ENCODE measurements around the gene KCNK1.

Gene KCNK1

GRCh38 chr1:233631810-233632405 lies 18.0 kb downstream of the KCNK1 start:
- Histone ChIP-seq H3K9me3 (ENCODE audit: insufficient read depth, low read length, severe bottlenecking) (no peaks in the 10 kb centered on the region), H3K36me3 (ENCODE audit: insufficient read depth, low read length) (no peaks in the 10 kb centered on the region), H4K20me1 (ENCODE audit: insufficient read depth, low read length) (no peaks in the 10 kb centered on the region), H3K4me1 (ENCODE audit: insufficient read depth, low read length) (no peaks in the 10 kb centered on the region), H3K27ac (ENCODE audit: low read length) (no peak overlapping the region), H3K79me2 (ENCODE audit: insufficient read depth, low read length) (no peaks in the 10 kb centered on the region), H3K4me3 (ENCODE audit: low read depth in 1 of 2, low read length in 2 of 2) (no peak overlapping the region), H3K27me3 (ENCODE audit: insufficient read depth, low read length, poor library complexity) (peaks cover 26% of the 10 kb centered on the region), H3K4me2 (ENCODE audit: insufficient read depth, low read length) (no peak overlapping the region), H2AFZ (ENCODE audit: low read depth, low read length) (no peak overlapping the region), H3K9ac (ENCODE audit: low read depth, low read length) (no peak overlapping the region)
- no peak for ATAC-seq (ENCODE audit: insufficient read depth, low read depth)
- no peak for DNase-seq
- TF ChIP-seq EZH2 (IDR thresholded peaks at IDR 0.05; ENCODE audit: borderline replicate concordance, low read depth, low read length, severe bottlenecking) (no peak), CTCF (IDR thresholded peaks at IDR 0.05; ENCODE audit: borderline replicate concordance, extremely low read depth, low read length, poor library complexity, severe bottlenecking) (no peak)

- no peak overlapping the region for H3K27ac ChIP-seq (ENCODE audit: low read length)
- no peak for ATAC-seq (ENCODE audit: insufficient read depth, low read depth)
These were observed 18.5 kb downstream of the KCNK1 start for GRCh38 chr1:233632436-233632835.

GRCh38 chr1:233635765-233636502 lies 22.0 kb downstream of the KCNK1 start:
- Histone ChIP-seq H3K79me2 (ENCODE audit: insufficient read depth, low read length) (no peaks in the 10 kb centered on the region), H3K36me3 (ENCODE audit: insufficient read depth, low read length) (no peaks in the 10 kb centered on the region)
- no peak for DNase-seq

More at GRCh38 chr1:233632436-233632835, 18.5 kb downstream of the KCNK1 start:
- Histone ChIP-seq H3K4me1 (ENCODE audit: insufficient read depth, low read length) (no peaks in the 10 kb centered on the region), H3K4me2 (ENCODE audit: insufficient read depth, low read length) (no peak overlapping the region), H3K79me2 (ENCODE audit: insufficient read depth, low read length) (no peaks in the 10 kb centered on the region), H4K20me1 (ENCODE audit: insufficient read depth, low read length) (no peaks in the 10 kb centered on the region), H2AFZ (ENCODE audit: low read depth, low read length) (no peak overlapping the region), H3K9ac (ENCODE audit: low read depth, low read length) (no peak overlapping the region), H3K9me3 (ENCODE audit: insufficient read depth, low read length, severe bottlenecking) (no peaks in the 10 kb centered on the region), H3K36me3 (ENCODE audit: insufficient read depth, low read length) (no peaks in the 10 kb centered on the region), H3K4me3 (ENCODE audit: low read depth in 1 of 2, low read length in 2 of 2) (no peak overlapping the region), H3K27me3 (ENCODE audit: insufficient read depth, low read length, poor library complexity) (peaks cover 26% of the 10 kb centered on the region)
- no peak for DNase-seq
- TF ChIP-seq CTCF (IDR thresholded peaks at IDR 0.05; ENCODE audit: borderline replicate concordance, extremely low read depth, low read length, poor library complexity, severe bottlenecking) = no peak
- TF ChIP-seq EZH2 (IDR thresholded peaks at IDR 0.05; ENCODE audit: borderline replicate concordance, low read depth, low read length, severe bottlenecking) = no peak

More at GRCh38 chr1:233635765-233636502, 22.0 kb downstream of the KCNK1 start:
- no peak overlapping the region for H3K9ac ChIP-seq (ENCODE audit: low read depth, low read length)
- no peak for ATAC-seq (ENCODE audit: insufficient read depth, low read depth)
- no peak overlapping the region for H3K27ac ChIP-seq (ENCODE audit: low read length)
- H2AFZ ChIP-seq (ENCODE audit: low read depth, low read length) = no peak overlapping the region
- H3K4me2 ChIP-seq (ENCODE audit: insufficient read depth, low read length) = no peak overlapping the region
- no peaks in the 10 kb centered on the region for H3K4me1 ChIP-seq (ENCODE audit: insufficient read depth, low read length)
- H4K20me1 ChIP-seq (ENCODE audit: insufficient read depth, low read length) = no peaks in the 10 kb centered on the region
- TF ChIP-seq CTCF (IDR thresholded peaks at IDR 0.05; ENCODE audit: borderline replicate concordance, extremely low read depth, low read length, poor library complexity, severe bottlenecking) = no peak
- TF ChIP-seq EZH2 (IDR thresholded peaks at IDR 0.05; ENCODE audit: borderline replicate concordance, low read depth, low read length, severe bottlenecking) = no peak
- no peaks in the 10 kb centered on the region for H3K9me3 ChIP-seq (ENCODE audit: insufficient read depth, low read length, severe bottlenecking)
- no peak overlapping the region for H3K4me3 ChIP-seq (ENCODE audit: low read depth in 1 of 2, low read length in 2 of 2)
- H3K27me3 ChIP-seq (ENCODE audit: insufficient read depth, low read length, poor library complexity) = peaks cover 21% of the 10 kb centered on the region

All from DND-41 (cell line).